ENCODE data around the gene NHEJ1. TPM values are rescaled to one million over a fixed set of nuclear protein-coding genes. Genes with fewer than 3 reads are reported as not detected.

NHEJ1 gene
- total and polyA plus RNA-seq, 2 of the 13 experiments (the other 11 are each of a cell fraction or from before 2014, with no cell fraction given), result 30.0 to 30.7 TPM

DNA sequence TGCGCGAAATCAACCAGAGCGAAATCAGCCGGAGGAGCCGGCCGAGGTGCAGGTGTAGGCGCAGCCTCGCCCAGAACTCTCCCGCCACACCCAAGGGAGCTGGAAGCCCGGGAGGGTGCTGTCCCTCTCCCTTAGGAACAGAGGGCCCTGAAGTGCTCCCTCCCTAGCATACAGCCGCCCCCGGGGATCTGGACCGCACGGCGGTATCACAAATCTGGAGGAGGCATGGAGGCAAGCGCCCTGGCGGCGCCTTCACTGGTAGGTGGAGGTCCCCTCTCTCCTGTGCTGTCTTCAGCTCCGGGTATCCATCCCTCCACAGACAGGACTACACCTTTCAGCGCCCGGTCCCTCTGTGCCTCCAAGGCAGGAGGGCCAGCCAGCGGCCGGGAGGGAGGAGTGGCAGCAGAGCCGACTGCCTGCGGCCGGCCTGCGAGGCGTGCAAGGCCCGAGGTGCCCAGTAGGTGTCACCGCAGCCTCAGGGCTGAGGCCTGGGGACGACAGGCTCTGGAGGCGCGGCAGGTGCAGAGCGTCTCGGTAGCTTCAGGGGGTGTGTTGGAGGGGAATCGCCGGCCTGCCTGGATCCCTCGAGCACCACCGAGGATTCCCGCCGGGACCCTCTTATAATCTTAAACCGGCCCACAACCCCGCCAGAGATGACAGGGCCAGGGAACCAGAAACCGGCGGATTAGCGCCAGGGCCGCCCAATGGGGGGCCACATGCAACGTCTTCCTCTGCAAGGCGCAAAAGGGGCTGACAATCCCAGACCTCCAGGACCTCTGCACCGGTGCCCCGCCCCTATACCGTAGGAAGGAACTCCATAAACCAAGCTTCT is 102.7 kb downstream of the NHEJ1 start (continued):
- TF ChIP-seq, protein P1, sequence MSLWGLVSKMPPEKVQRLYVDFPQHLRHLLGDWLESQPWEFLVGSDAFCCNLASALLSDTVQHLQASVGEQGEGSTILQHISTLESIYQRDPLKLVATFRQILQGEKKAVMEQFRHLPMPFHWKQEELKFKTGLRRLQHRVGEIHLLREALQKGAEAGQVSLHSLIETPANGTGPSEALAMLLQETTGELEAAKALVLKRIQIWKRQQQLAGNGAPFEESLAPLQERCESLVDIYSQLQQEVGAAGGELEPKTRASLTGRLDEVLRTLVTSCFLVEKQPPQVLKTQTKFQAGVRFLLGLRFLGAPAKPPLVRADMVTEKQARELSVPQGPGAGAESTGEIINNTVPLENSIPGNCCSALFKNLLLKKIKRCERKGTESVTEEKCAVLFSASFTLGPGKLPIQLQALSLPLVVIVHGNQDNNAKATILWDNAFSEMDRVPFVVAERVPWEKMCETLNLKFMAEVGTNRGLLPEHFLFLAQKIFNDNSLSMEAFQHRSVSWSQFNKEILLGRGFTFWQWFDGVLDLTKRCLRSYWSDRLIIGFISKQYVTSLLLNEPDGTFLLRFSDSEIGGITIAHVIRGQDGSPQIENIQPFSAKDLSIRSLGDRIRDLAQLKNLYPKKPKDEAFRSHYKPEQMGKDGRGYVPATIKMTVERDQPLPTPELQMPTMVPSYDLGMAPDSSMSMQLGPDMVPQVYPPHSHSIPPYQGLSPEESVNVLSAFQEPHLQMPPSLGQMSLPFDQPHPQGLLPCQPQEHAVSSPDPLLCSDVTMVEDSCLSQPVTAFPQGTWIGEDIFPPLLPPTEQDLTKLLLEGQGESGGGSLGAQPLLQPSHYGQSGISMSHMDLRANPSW (CRISPR knock-in tag; IDR thresholded peaks at IDR 0.05; ENCODE audit: borderline replicate concordance), result no peak
- TF ChIP-seq, protein P2, sequence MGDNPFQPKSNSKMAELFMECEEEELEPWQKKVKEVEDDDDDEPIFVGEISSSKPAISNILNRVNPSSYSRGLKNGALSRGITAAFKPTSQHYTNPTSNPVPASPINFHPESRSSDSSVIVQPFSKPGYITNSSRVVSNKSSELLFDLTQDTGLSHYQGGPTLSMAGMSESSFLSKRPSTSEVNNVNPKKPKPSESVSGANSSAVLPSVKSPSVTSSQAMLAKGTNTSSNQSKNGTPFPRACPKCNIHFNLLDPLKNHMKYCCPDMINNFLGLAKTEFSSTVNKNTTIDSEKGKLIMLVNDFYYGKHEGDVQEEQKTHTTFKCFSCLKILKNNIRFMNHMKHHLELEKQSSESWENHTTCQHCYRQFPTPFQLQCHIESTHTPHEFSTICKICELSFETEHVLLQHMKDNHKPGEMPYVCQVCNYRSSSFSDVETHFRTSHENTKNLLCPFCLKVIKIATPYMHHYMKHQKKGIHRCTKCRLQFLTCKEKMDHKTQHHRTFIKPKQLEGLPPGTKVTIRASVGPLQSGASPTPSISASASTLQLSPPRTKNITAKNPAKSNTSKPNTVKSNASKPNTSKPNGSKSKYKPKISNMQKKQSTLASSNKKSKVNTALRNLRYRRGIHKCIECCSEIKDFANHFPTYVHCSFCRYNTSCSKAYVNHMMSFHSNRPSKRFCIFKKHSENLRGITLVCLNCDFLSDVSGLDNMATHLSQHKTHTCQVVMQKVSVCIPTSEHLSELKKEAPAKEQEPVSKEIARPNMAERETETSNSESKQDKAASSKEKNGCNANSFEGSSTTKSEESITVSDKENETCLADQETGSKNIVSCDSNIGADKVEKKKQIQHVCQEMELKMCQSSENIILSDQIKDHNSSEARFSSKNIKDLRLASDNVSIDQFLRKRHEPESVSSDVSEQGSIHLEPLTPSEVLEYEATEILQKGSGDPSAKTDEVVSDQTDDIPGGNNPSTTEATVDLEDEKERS (CRISPR knock-in tag; IDR thresholded peaks at IDR 0.05), result no peak

Data from HepG2 (cell line).